GM20431 (cell line): ENCODE results near the gene CDC42BPB.

Experiments used
- in situ Hi-C: fragments of 300-500 bp; cut with MseI, MboI; formaldehyde crosslinking; loops from one replicate; pipeline ENCODE4 v1.15.0; 2020; ENCODE audit warnings: low sequenced_read_pairs; ENCODE audit not compliant: unreplicated experiment

Gene CDC42BPB

DNA sequence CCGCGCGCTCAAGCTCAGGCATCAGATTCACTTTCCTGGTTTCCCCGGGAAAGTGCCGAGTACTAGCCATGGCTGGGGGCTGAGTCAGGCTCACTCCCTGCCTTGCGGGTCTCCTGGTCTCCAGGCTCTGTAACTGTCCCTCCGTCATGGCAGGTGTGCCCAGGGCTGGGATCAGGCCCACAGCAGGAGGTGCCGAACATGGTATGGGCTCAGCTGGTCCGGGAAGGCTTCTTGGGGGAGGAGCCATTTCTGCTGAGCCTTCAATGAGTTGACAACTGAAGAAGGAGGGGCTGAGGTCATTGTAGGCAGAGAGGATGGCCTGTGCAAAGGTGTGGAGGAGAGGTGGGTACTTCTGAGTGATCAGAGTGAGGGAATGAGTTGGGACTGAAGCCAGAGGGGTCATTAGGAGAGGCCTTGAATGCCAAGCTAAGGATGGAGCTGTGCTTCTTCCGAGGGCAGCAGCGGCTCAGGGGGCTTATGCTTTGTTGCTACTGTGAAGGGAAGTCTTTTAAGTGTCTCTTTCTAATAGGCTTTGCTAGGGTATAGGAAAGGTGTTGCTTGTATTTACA, 37.9 kb upstream of the CDC42BPB start:
- in situ Hi-C loops: loop anchor here (25.0 kb wide), 1 partner anchor 192 kb away; no protein-coding TSS in a partner anchor

DNA sequence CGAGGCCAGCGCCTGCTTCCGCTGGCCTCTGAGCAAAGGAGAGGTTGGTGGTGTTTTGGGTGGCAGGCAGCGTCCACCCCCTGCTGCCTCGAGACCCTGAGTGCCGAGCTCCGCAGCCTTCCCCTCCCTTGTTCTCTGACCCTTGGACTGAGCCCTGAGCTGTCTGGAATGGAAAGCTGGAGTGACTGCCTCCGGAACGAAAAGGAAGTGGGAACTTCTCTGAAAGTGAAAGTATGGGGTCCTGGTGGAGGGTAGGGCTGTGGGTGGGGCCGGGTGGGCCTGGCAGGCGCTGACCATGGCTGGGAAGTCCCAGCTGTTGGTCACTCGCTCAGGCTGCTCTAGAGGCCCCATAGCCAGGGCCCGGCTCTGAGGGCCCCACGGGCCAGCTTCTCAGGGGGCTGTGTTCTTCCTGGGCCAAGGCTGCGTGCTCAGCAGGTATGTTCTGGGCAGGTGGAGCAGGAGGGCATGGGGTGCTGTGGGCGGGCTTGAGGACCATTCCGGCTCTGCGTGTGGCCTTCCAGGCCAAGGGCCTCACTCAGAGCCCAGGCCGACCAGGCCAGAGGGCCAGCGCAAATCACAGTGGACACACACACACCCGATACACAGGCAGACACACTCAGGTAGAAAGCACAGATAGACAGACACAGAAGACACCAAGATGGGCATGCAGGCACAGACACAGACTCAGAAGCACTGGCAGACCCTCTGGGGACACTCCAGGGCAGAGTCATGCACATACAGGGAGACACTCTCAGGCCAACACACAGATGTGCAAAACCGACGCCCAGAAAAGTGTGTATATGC, 37.3 kb upstream of the CDC42BPB start, which contains the start of gene EXOC3L4:
EXOC3L4 (plus strand) TSS at position 320 of the 804 bp plus-strand sequence. CDS start 5,495 bp downstream, outside the sequence.
- in situ Hi-C loops: loop anchor here (25.0 kb wide), 1 partner anchor 193 kb away; no protein-coding TSS in a partner anchor

- in situ Hi-C loops: loop anchor here (25.0 kb wide), 1 partner anchor 193 kb away; no protein-coding TSS in a partner anchor
Observed at GRCh38 chr14:103093856-103094405, 36.6 kb upstream of the CDC42BPB start.

- in situ Hi-C loops: loop anchor here (25.0 kb wide), 1 partner anchor 195 kb away; no protein-coding TSS in a partner anchor
Observed at GRCh38 chr14:103091883-103092222, 34.5 kb upstream of the CDC42BPB start.

DNA sequence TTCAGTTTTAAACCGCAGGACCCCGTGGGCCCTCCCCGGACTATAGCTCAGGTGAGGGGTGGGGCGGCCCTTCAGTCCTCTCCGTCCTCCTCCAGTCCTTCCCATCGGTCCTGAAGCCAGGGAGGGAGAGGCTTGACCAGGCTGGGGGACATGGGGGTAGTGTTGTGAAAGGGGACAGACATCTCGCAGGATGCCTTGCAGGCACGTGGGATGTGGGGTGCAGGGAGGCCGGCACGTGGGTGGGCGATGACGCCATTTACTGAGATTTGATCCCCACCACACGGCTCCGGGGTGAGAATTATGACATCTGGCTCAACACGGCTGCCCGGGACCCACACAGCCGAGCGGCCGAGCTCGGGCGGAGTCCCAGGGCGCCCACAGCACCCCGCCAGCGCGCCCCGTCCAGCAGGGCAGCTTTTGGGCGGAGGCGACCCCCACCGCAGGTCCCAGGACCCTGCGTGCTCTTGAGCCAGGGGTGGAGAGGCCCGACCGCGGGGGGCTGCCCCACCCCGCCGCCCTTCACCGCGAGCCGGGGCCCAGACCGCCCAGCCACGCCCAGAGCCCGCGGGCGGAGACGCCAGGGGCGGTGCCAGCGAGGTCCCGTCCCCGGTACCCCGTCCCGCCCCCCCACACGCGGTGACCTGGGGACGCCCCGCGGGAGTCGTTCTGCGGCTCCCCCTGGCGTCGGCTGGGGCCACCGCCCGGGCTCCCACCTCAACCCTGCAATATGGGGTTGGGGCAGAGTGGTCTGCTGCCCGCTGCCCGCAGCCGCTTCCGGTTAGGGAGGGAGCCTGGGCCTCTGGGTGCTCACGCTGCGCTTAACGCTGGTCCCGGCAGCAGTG, 33.9 kb upstream of the CDC42BPB start:
- in situ Hi-C loops: loop anchor here (25.0 kb wide), 1 partner anchor 196 kb away; no protein-coding TSS in a partner anchor

DNA sequence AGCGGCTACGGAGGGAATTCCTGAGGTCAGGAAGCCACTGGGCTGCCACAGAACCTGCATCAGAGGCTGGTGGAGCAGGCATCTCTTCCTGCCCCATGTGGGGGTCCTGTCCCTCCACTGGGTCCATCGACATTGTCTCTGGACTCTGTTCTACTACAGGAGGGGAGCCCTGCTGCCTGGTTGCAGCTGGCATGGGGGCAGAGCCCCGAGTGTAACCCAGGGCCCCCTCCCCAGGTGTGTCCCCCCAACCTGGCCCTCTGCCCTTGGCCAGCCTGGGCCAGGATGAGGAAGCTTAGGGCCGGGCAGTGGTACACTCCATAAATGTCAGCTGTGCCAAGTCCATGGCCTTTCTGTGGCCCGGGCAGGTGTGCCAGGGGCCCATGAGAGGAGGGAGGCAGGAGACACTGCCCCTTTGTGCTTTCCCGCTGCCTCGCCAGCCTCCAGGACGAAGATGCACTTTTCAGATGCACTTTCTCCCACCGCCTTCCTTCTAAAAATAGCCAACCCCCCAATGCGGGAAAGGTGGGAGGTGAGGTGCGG, 33.2 kb upstream of the CDC42BPB start:
- in situ Hi-C loops: loop anchor here (25.0 kb wide), 1 partner anchor 197 kb away; no protein-coding TSS in a partner anchor

DNA sequence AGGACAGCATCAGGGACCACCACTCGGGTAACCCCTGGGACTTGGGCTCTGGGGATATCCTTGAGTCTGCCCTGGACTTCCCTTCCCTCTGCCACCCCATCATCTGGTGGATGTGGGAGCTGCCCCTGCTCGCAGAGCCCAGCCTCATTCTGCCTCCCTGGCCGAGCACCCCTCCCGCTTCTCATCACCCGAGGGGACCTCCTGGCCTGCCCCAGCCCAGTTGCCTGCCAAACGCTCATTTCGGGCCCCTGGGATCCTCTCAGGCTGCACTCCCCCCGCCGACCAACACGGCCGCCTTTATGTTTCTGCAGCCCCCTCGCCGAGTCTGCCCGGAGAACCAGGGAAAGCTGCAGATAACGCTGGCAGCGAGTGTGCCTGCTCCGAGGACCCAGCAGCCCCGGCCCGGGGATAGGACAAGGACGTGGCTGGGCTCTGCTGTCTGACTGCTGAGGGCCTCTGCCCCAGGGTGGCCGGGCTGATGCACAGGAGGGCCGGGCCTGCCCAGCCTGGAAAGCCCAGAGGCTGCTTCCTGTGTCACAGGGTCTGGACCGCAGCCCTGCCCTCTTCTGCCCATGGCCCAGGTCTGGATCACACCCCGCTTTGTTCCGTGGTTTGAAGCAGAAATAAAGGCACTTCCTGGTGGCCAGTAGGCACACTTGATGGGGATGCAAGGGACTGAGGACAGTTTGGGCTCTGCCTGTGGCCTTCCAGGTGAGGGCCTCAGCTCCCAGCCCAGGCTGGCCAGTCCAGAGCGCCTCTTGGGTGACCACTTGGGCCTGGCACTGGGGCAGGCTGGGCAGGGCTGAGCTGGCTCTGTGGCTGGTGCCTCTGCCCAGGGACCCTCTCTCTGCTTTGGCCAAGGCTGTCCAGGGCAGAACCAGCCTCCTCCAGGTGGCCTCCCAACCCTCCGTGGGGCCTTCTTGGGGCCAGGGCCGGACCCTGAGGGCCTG, 32.3 kb upstream of the CDC42BPB start:
- in situ Hi-C loops: loop anchor here (25.0 kb wide), 1 partner anchor 198 kb away; no protein-coding TSS in a partner anchor

GRCh38 chr14:103088921-103089320, 31.6 kb upstream of the CDC42BPB start:
- in situ Hi-C loops: loop anchor here (25.0 kb wide), 1 partner anchor 198 kb away; no protein-coding TSS in a partner anchor

DNA sequence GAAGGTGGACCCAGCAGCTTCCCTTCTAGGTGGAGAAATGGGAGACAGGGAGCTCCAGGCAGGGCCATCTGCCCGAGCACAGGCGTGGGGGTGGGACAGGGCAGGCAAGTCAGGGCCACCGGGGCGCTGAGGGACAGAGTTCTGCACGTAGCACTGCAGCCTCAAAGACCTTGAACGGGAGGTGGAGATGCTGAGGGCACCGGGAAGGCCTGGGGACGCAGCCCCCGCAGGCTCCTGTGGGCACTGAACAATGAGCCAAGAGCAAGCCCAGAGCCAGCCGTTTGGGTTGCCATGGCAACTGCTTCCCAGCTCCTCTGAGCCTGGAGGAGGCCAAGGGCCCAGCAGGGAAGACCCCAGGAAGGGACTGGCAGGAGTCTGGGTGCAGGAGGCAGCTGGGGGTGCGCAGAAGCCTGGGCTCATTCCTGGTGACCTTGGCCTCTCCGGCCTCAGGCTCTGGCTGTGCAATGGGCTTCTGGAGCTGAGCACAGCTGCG, 30.0 kb upstream of the CDC42BPB start:
- in situ Hi-C loops: loop anchor here (25.0 kb wide), 1 partner anchor 200 kb away; no protein-coding TSS in a partner anchor

DNA sequence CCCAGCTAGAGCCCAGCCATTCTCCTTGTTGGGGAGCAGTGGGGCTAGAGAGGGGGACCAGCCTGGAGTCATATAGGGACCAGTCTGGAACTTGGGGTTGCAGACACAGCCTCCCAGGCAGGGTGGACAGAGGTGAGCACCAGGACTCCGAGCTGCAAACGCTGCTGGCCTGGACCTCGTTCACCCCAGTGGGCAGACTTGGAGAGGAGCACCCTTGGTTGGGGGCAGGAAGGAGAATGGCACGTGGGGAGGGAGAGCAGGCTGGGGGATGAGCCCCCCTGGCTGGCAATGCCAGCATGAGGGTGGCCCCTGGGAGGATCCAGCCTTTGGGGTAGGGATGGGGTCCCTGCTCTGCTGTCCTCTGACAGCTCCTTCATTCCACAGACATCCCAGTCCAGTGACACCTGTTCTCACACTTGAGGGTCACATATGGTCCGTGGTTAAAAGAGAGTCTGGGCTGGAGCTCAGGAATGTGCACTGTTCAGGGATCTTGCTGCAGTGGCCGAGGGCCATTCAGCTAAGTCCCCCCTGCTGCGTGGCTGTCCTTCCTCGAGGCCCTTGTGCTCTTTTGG, 29.5 kb upstream of the CDC42BPB start:
- in situ Hi-C loops: loop anchor here (25.0 kb wide), 1 partner anchor 200 kb away; no protein-coding TSS in a partner anchor

- in situ Hi-C loops: loop anchor here (25.0 kb wide), 1 partner anchor 202 kb away; no protein-coding TSS in a partner anchor
Observed at GRCh38 chr14:103085106-103086091, 28.1 kb upstream of the CDC42BPB start.

DNA sequence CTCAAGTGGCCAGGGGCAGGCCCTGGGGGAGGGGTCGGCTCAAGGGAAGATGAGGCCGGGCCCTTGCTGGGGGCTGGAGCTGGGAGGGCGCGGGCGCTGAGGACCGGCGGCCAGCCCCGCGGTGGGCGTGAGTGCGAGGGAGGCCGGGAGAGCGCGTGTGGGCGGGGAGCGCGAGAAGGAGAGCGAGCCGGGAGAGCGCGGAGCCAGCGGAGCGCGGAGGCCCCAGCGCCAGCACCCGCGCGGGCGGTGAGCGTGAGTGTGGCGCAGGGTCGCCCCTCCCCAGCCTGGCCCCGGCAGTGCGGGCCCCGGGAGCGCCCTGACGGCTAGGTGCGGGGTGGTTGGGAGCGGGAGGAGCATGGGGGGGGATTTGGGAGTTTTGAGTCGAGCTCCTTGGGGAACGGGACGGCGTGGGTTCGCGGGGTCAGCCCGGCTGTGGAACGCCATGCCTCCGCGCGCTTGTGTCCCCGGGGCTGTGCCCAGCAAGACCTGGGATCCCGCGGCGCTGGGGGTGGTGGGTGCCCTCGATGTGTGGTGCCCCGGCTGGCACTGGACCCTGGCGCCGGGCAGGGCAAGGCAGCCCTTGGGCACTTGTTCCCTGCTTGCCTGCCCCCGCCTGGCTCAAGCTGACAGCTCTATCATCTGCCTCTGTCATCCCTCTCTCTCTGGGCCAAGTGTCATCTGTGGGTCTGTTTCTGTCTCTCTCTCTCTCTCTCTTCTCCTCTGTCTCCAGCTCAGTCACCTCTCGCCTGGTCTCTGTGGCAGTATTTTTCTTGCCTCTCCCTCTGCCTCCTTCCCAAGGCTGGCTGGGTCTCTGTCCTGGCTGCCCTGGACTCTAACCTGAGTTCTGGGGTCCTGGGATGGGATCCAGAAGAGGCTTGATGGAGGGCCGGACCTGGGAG, 26.9 kb upstream of the CDC42BPB start, which contains the start of gene LBHD2:
LBHD2 (plus strand) TSS at position 190 of the 899 bp plus-strand sequence. CDS start 1,803 bp downstream, outside the sequence.
- in situ Hi-C loops: loop anchor here (25.0 kb wide), 1 partner anchor 203 kb away; no protein-coding TSS in a partner anchor

- in situ Hi-C loops: loop anchor here (25.0 kb wide), 1 partner anchor 205 kb away; no protein-coding TSS in a partner anchor
Observed at GRCh38 chr14:103081951-103082350, 24.6 kb upstream of the CDC42BPB start.

DNA sequence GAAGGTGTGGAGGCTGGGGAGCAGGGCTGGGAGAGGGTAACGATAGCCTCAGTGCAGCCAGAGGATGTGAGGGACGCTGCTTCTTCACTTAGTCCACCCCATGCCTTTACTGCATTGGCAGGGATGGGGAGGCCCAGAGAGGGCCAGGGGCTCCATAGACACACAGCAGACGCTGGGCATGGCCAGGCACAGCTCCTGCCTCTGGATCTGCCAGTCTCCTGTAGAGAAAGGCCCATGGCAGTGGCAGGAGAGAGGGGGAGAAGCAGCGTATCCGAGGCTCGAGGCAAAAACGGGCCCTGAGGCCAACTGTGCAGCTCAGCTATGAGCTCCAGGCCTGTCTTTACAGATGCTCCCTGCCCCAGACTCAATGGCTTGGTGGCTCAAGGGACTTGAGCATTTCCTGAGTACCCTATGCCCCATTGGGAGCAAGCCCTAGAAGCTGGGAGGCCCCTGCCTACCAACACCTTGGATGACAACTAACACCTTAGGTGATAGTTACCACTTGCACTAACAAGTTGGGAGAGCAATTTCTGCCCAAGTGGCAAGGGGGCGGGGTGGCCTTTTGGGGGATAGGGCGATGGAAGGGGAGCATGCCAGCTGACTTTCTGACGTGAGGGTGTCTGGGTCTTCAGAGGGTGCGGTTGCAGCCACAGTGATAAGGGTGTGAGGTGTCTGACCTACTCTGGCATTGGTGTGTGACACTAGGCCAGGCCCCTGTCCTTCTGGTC, 21.7 kb upstream of the CDC42BPB start:
- in situ Hi-C loops: loop anchor here (25.0 kb wide), 1 partner anchor 208 kb away; no protein-coding TSS in a partner anchor

- in situ Hi-C loops: loop anchor here (25.0 kb wide), 1 partner anchor 209 kb away; no protein-coding TSS in a partner anchor
Observed at GRCh38 chr14:103078420-103078749, 21.0 kb upstream of the CDC42BPB start.
